Lower leg skin (tissue), 3 donors: ENCODE measurements around the gene C5orf63.

ENCODE experiments used
- CTCF ChIP-seq, 3 donors: fragments of 450-650 bp; IDR thresholded peaks; one replicate each; pipeline ENCODE4 v1.5.1; 2016; ENCODE audit warnings: antibody characterized with exemption in 3 of 3, mild to moderate bottlenecking in 3 of 3, moderate library complexity in 2 of 3
- POLR2A ChIP-seq, 2 donors: fragments of 450-650 bp; IDR thresholded peaks; one replicate each; pipeline ENCODE4 v1.6.1; 2016 to 2017; ENCODE audit warnings: antibody characterized with exemption in 2 of 2, mild to moderate bottlenecking in 1 of 2, moderate library complexity in 1 of 2

DNA sequence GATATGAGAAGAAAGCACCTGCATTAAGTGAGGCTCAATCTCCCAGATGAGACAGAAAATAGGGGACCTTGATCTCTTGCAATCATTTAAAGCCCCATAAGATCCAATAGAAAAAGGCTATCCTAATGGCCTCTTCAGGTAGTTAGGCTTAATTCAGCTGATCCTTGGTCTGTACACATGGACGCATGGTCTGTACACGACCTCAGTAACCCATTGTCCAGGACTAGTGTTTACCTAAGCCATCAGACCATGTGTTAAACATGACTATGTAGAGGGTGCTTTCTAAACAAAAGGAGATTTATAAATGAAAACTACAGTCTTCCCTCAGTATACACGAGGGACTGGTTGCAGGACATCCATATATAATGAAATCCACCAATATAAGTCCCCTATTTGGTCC, 50.5 kb downstream of the C5orf63 start:
- TF ChIP-seq POLR2A (IDR thresholded peaks at IDR 0.05) (no peak), CTCF (IDR thresholded peaks at IDR 0.05) (no peak)
